Left ventricle myocardium superior (tissue), 1 donor: Measurements from ENCODE around the gene MRPL51. TPM values are rescaled to one million over a fixed set of nuclear protein-coding genes. Genes with fewer than 3 reads are reported as not detected.
A peak's percentile ranks its signal among the peaks of the same experiment; 100 is the strongest.
"Not testable (repeated sequence)": the region's sequence is repeated elsewhere in the genome, so short reads cannot be mapped to it uniquely, and the experiment has no call there.

Experiments
- ATAC-seq: fragments of 200-7000 bp; cut with Tn5 transposase; one replicate; pipeline ENCODE4 v1.9.1; 2020; ENCODE audit warnings: mild to moderate bottlenecking, moderate library complexity
- DNase-seq: peaks from one replicate; pipeline ENCODE4 v3.0.0-alpha.2; 2020
- intact Hi-C: fragments of 100-400 bp; cut with micrococcal nuclease; formaldehyde crosslinking; loops from one replicate; pipeline ENCODE4 v1.11.0; 2022
- long read RNA-seq: library from polyadenylated mRNA; unstranded; transcript quantifications from one replicate; pipeline ENCODE4 v2.0.0, GENCODE V29; 2021
- total RNA-seq: library from RNA; stranded (reverse); fragmentation: NEBNext Ultra II Directional; extraction: Animal tissue kit (Norgen Biotek cat#: 25700); gene quantifications from one replicate; pipeline ENCODE4 v1.2.1, GENCODE V29; 2021
- donor health status: DM: no; HTN: yes; CAD: no; lungs with severe emphysema.

MRPL51 gene
- total RNA-seq: 275 TPM
- long read RNA-seq, transcript MRPL51-201 (3 exons, 1,234 nt): major isoform, 99 of 108 reads
- long read RNA-seq, transcript MRPL51-202 (3 exons, 601 nt): minor isoform, 5 of 108 reads
- long read RNA-seq, partial matches to known transcripts: 0 of 108 reads
- long read RNA-seq, other reads (novel, unspliced or antisense): 0 of 108 reads

DNA sequence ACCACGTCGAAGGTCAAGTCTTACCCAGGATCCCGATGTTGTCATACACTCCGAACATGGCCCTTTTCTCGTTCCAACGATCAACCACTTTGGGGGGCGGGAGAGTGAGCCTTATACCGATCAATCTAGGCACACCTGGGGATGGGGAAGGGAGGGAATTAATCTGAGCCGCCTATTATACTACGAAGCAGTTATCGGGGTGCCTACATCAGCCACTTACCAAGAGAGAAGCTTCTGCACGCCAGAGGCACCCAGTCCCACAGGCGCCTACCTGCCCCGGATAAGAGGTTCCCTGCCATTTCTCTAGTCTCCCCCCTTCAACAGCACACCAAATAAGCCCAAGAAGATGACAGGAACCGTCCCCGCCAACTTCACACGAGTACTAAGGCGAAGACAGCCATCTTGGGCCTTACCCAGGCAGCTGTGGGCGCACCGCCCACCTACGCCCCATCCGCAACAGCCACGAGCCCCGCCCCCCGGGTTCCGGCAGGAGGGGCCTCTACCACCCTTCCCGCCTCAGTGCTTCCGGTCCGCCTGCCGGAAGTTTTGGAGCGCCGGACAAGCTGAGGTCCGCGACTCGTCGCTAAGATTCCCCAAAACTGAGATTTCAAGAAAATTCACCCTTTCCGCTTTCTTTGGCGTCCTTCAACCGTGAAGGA lies at the start of gene MRPL51:
Gene MRPL51 (minus strand): TSS at position 425 of the 659 bp plus-strand sequence. CDS start 126 bp downstream, at position 299.
- ATAC-seq: peak; percentile 97
- DNase-seq: peak; percentile 99
- intact Hi-C loops: no loop called here

DNA sequence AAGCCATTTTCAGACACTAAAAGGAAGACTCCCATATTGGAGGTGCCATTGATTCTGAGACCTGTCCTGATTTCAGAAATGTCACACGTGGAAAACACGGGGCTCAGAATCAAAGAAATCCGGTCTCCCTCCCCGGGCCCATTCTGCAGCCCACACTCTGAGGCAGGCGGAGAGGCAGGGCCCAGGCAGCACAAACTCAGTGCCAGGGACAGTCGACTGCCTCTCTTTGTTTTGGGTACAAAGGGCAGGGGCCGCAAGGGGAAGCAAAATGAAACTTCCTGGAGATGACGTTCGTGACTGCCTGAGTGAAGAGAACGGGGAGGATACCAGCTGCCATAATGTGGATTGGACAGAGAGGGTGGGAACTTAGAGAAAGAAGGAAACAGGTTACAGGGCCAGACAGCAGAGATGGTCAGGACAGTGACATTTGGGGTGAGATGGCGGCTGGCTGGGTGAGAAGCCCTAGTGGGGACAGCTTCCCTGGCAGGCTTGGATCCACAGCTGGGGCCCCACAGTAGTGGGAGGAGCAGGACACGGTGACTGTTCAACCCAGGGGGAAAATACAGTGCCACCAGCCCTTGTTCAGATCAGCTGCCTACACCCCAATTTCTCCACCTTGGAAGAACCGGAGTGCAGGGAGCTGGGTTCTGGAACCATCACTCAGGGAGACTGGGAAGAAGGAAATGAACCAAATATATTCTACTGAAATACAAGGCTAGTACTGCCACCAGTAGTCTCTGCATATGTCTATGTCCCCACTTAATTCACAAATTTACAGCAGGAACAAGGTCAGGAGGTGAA lies 49.3 kb upstream of the MRPL51 start:
- DNase-seq: no peak
- intact Hi-C loops: no loop called here
- no peak for ATAC-seq

DNA sequence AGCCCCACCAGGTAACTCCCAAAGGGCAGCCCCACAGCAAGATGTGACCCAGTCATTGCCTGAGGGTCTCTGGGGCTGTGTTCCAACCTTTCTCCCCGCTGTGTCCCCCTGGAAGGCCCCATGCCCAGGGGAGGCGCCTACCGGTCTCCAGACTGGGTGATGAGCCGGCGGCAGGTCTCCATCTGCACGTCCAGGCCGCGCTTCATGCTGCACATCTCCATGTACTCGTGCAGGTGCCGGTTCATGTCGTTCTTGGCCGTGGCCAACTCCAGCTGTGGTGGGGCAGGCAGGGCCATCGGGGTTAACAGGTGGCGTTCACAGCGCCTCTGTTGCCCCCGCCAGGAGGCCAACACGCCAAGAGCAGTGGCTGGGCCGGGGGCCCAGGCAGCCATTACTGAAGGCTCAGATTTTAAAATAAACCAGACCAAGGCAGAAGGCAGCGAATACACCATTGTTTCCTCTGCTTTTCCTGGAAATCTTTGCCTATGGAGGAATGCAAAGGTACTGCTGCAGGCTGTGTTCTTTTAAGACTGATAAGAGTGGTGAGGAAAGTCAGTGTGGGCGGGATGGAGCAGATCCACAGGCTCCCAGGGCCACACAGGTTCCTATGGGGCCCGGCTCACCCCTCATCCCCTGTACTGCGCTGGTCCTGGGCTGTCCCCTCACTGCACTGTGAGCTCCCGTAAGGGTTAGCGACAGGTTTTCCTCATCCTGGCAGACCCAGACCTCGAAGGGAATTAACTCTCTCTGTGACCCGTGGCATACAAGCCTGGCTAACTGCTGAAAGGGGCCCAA lies 48.5 kb upstream of the MRPL51 start:
- ATAC-seq: no peak
- no peak for DNase-seq

GRCh38 chr12:6540181-6540877 lies 47.3 kb upstream of the MRPL51 start:
- ATAC-seq (peak; percentile 75), DNase-seq (peak; percentile 92)
- intact Hi-C loops: no loop called here

More for the DNA sequence above, 48.5 kb upstream of the MRPL51 start:
- intact Hi-C loops: no loop called here

DNA sequence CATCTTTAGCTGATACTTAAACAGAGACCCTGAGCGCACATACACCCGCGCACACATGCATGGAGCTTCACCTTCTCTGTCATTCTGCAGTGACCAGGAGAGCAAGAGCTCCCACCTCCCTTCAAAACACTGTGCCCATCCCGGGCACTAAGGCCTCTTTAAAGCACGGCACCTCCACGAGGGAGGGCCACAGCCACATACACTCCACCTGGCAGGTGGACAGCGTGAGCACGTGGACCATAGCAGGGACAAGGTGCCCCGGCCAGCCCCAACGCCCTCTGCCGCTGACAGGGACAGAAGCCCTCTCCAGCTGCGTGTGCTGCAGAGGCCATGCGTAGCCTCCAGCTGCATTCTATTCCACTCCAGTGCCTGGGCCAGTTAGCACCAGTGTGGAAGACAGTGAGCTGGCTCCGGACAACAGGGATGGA lies 46.7 kb upstream of the MRPL51 start:
- intact Hi-C loops: no loop called here
- peak; percentile 16 for ATAC-seq
- peak; percentile 66 for DNase-seq

- no peak for DNase-seq
- intact Hi-C loops: no loop called here
- ATAC-seq: no peak
Observed at GRCh38 chr12:6539314-6539682, 46.2 kb upstream of the MRPL51 start.

- intact Hi-C loops: no loop called here
- no peak for ATAC-seq
- DNase-seq: no peak
Observed at GRCh38 chr12:6538420-6539313, 45.6 kb upstream of the MRPL51 start.

DNA sequence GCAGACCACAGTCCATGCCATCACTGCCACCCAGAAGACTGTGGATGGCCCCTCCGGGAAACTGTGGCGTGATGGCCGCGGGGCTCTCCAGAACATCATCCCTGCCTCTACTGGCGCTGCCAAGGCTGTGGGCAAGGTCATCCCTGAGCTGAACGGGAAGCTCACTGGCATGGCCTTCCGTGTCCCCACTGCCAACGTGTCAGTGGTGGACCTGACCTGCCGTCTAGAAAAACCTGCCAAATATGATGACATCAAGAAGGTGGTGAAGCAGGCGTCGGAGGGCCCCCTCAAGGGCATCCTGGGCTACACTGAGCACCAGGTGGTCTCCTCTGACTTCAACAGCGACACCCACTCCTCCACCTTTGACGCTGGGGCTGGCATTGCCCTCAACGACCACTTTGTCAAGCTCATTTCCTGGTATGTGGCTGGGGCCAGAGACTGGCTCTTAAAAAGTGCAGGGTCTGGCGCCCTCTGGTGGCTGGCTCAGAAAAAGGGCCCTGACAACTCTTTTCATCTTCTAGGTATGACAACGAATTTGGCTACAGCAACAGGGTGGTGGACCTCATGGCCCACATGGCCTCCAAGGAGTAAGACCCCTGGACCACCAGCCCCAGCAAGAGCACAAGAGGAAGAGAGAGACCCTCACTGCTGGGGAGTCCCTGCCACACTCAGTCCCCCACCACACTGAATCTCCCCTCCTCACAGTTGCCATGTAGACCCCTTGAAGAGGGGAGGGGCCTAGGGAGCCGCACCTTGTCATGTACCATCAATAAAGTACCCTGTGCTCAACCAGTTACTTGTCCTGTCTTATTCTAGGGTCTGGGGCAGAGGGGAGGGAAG lies 44.7 kb upstream of the MRPL51 start:
- intact Hi-C loops, ATAC-seq: not testable (repeated sequence)
- peak; percentile 87 for DNase-seq

DNA sequence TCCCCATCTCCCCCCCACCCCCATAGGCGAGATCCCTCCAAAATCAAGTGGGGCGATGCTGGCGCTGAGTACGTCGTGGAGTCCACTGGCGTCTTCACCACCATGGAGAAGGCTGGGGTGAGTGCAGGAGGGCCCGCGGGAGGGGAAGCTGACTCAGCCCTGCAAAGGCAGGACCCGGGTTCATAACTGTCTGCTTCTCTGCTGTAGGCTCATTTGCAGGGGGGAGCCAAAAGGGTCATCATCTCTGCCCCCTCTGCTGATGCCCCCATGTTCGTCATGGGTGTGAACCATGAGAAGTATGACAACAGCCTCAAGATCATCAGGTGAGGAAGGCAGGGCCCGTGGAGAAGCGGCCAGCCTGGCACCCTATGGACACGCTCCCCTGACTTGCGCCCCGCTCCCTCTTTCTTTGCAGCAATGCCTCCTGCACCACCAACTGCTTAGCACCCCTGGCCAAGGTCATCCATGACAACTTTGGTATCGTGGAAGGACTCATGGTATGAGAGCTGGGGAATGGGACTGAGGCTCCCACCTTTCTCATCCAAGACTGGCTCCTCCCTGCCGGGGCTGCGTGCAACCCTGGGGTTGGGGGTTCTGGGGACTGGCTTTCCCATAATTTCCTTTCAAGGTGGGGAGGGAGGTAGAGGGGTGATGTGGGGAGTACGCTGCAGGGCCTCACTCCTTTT lies 44.0 kb upstream of the MRPL51 start:
- intact Hi-C loops: no loop called here
- DNase-seq (no peak), ATAC-seq (no peak)

- intact Hi-C loops: no loop called here
- ATAC-seq: no peak
Observed at GRCh38 chr12:6535960-6536847, 43.1 kb upstream of the MRPL51 start.

DNA sequence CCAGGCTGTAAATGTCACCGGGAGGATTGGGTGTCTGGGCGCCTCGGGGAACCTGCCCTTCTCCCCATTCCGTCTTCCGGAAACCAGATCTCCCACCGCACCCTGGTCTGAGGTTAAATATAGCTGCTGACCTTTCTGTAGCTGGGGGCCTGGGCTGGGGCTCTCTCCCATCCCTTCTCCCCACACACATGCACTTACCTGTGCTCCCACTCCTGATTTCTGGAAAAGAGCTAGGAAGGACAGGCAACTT lies 42.6 kb upstream of the MRPL51 start:
- no peak for DNase-seq
- no peak for ATAC-seq
- intact Hi-C loops: no loop called here

More at GRCh38 chr12:6535960-6536847, 43.1 kb upstream of the MRPL51 start:
- no peak for DNase-seq

DNA sequence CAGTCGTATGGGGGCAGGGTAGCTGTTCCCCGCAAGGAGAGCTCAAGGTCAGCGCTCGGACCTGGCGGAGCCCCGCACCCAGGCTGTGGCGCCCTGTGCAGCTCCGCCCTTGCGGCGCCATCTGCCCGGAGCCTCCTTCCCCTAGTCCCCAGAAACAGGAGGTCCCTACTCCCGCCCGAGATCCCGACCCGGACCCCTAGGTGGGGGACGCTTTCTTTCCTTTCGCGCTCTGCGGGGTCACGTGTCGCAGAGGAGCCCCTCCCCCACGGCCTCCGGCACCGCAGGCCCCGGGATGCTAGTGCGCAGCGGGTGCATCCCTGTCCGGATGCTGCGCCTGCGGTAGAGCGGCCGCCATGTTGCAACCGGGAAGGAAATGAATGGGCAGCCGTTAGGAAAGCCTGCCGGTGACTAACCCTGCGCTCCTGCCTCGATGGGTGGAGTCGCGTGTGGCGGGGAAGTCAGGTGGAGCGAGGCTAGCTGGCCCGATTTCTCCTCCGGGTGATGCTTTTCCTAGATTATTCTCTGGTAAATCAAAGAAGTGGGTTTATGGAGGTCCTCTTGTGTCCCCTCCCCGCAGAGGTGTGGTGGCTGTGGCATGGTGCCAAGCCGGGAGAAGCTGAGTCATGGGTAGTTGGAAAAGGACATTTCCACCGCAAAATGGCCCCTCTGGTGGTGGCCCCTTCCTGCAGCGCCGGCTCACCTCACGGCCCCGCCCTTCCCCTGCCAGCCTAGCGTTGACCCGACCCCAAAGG lies 42.1 kb upstream of the MRPL51 start:
- ATAC-seq (peak; percentile 17), DNase-seq (peak; percentile 84)
- intact Hi-C loops: no loop called here

DNA sequence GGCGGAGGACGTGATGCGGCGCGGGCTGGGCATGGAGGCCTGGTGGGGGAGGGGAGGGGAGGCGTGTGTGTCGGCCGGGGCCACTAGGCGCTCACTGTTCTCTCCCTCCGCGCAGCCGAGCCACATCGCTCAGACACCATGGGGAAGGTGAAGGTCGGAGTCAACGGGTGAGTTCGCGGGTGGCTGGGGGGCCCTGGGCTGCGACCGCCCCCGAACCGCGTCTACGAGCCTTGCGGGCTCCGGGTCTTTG lies 41.6 kb upstream of the MRPL51 start:
- no peak for DNase-seq
- ATAC-seq: peak; percentile 41
- intact Hi-C loops: no loop called here

DNA sequence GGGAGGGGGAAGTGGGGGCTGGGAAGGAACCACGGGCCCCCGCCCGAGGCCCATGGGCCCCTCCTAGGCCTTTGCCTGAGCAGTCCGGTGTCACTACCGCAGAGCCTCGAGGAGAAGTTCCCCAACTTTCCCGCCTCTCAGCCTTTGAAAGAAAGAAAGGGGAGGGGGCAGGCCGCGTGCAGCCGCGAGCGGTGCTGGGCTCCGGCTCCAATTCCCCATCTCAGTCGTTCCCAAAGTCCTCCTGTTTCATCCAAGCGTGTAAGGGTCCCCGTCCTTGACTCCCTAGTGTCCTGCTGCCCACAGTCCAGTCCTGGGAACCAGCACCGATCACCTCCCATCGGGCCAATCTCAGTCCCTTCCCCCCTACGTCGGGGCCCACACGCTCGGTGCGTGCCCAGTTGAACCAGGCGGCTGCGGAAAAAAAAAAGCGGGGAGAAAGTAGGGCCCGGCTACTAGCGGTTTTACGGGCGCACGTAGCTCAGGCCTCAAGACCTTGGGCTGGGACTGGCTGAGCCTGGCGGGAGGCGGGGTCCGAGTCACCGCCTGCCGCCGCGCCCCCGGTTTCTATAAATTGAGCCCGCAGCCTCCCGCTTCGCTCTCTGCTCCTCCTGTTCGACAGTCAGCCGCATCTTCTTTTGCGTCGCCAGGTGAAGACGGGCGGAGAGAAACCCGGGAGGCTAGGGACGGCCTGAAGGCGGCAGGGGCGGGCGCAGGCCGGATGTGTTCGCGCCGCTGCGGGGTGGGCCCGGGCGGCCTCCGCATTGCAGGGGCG lies 41.0 kb upstream of the MRPL51 start, which contains the start of gene GAPDH:
Gene GAPDH (plus strand): TSS at position 595 of the 772 bp plus-strand sequence. CDS start 316 bp downstream, outside the sequence.
- DNase-seq (peak; percentile 96), ATAC-seq (peak; percentile 80)
- intact Hi-C loops: no loop called here

DNA sequence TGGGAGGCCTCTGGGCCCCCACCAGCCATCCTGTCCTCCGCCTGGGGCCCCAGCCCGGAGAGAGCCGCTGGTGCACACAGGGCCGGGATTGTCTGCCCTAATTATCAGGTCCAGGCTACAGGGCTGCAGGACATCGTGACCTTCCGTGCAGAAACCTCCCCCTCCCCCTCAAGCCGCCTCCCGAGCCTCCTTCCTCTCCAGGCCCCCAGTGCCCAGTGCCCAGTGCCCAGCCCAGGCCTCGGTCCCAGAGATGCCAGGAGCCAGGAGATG lies 40.5 kb upstream of the MRPL51 start:
- DNase-seq (no peak), ATAC-seq (no peak)
- intact Hi-C loops: no loop called here
